ENCODE results near the gene FBXW8.

FBXW8 gene

GRCh38 chr12:116926283-116927243, 15.8 kb downstream of the FBXW8 start:
- DNase-seq, result no peak

- no peak for DNase-seq
These were observed 16.6 kb downstream of the FBXW8 start for GRCh38 chr12:116927244-116927940.

GRCh38 chr12:116928504-116928903, 17.8 kb downstream of the FBXW8 start:
- no peak for DNase-seq

GRCh38 chr12:116929885-116930284, 19.1 kb downstream of the FBXW8 start:
- DNase-seq, result no peak

- DNase-seq, result no peak
These were observed 20.9 kb downstream of the FBXW8 start for GRCh38 chr12:116931665-116932064.

GRCh38 chr12:116933091-116933490, 22.3 kb downstream of the FBXW8 start:
- DNase-seq, result no peak

GRCh38 chr12:116933512-116934246, 22.9 kb downstream of the FBXW8 start:
- DNase-seq, result no peak

- no peak for DNase-seq
These were observed 24.4 kb downstream of the FBXW8 start for GRCh38 chr12:116934908-116935705.

GRCh38 chr12:116937640-116938039, 26.9 kb downstream of the FBXW8 start:
- no peak for DNase-seq

GRCh38 chr12:116939734-116940133, 29.0 kb downstream of the FBXW8 start:
- DNase-seq, result no peak

GRCh38 chr12:116941188-116941587, 30.4 kb downstream of the FBXW8 start:
- DNase-seq, result no peak

GRCh38 chr12:116943419-116944372, 32.9 kb downstream of the FBXW8 start:
- no peak for DNase-seq

- no peak for DNase-seq
These were observed 35.3 kb downstream of the FBXW8 start for GRCh38 chr12:116945886-116946550.

GRCh38 chr12:116948298-116948697, 37.5 kb downstream of the FBXW8 start:
- no peak for DNase-seq

- DNase-seq, result no peak
These were observed 40.0 kb downstream of the FBXW8 start for GRCh38 chr12:116950628-116951325.

- DNase-seq, result no peak
These were observed 44.1 kb downstream of the FBXW8 start for GRCh38 chr12:116954710-116955381.

- no peak for DNase-seq
These were observed 44.8 kb downstream of the FBXW8 start for GRCh38 chr12:116955382-116956021.

- DNase-seq, result no peak
These were observed 47.9 kb downstream of the FBXW8 start for GRCh38 chr12:116958402-116959197.

All from SIG-M5 (cell line).